DOHH2 (cell line): ENCODE measurements around the gene MIA.

Source experiments
- H3F3A ChIP-seq: fragments of 200-600 bp; sonication (generic), shearing (Covaris generic); 2 replicates; pipeline ENCODE4 v1.6.0; 2016; ENCODE audit warnings: antibody characterized with exemption, mild to moderate bottlenecking; ENCODE audit not compliant: control insufficient read depth, insufficient read depth
- H3K27ac ChIP-seq: fragments of 200-600 bp; sonication (generic); 2 replicates; pipeline ENCODE4 v1.5.1; 2014; ENCODE audit warnings: low read depth, mild to moderate bottlenecking, low read length, moderate library complexity
- H3K27me3 ChIP-seq: fragments of 200-600 bp; sonication (generic); 2 replicates; pipeline ENCODE4 v1.6.1; 2014; ENCODE audit warnings: mild to moderate bottlenecking, low read length, mixed read lengths; ENCODE audit not compliant: control insufficient read depth
- H3K36me3 ChIP-seq: fragments of 200-600 bp; sonication (generic); 2 replicates; pipeline ENCODE4 v1.6.1; 2014; ENCODE audit warnings: mild to moderate bottlenecking, low read length, moderate library complexity, mixed read lengths; ENCODE audit not compliant: control insufficient read depth
- H3K4me1 ChIP-seq: fragments of 200-600 bp; sonication (generic); 2 replicates; pipeline ENCODE4 v1.6.1; 2014; ENCODE audit warnings: mild to moderate bottlenecking, low read length, mixed read lengths; ENCODE audit not compliant: control insufficient read depth
- H3K4me2 ChIP-seq: fragments of 200-600 bp; sonication (generic); 2 replicates; pipeline ENCODE4 v1.6.0; 2014; ENCODE audit warnings: mild to moderate bottlenecking, low read length, moderate library complexity
- H3K4me3 ChIP-seq: fragments of 200-600 bp; sonication (generic); 2 replicates; pipeline ENCODE4 v1.5.1; 2014; ENCODE audit warnings: mild to moderate bottlenecking, low read length, mixed read lengths
- H3K79me2 ChIP-seq: fragments of 200-600 bp; sonication (generic); 2 replicates; pipeline ENCODE4 v1.6.1; 2014; ENCODE audit warnings: mild to moderate bottlenecking, low read length, mixed read lengths; ENCODE audit not compliant: control insufficient read depth
- H3K9me2 ChIP-seq: fragments of 200-600 bp; sonication (generic); replicated peaks from 2 replicates; pipeline ENCODE4 v1.6.1; 2014; ENCODE audit warnings: mild to moderate bottlenecking, low read length, mixed read lengths; ENCODE audit not compliant: control insufficient read depth
- H3K9me3 ChIP-seq: fragments of 200-600 bp; sonication (generic); 2 replicates; pipeline ENCODE4 v1.6.1; 2014; ENCODE audit warnings: antibody characterized with exemption, low read length, mixed read lengths; ENCODE audit not compliant: control insufficient read depth, insufficient read depth
- H4K20me1 ChIP-seq: fragments of 200-600 bp; sonication (generic); 2 replicates; pipeline ENCODE4 v1.6.0; 2014; ENCODE audit warnings: low read depth, mild to moderate bottlenecking, antibody characterized with exemption, low read length, moderate library complexity; ENCODE audit not compliant: control insufficient read depth, insufficient read depth
- CTCF ChIP-seq: fragments of 200-600 bp; sonication (generic); IDR thresholded peaks from one replicate; pipeline ENCODE4 v1.5.1; 2014; ENCODE audit warnings: antibody characterized with exemption, mild to moderate bottlenecking, low read depth, low read length; ENCODE audit not compliant: poor library complexity, severe bottlenecking
- EZH2phosphoT487 ChIP-seq: fragments of 200-600 bp; sonication (generic); IDR thresholded peaks from 2 replicates; pipeline ENCODE4 v1.6.1; 2017; ENCODE audit warnings: borderline replicate concordance, mild to moderate bottlenecking, antibody characterized with exemption, low read length, moderate library complexity, mixed read lengths

The MIA gene

GRCh38 chr19:40740747-40741146, 34.6 kb upstream of the MIA start:
- H3K27ac ChIP-seq: no peak overlapping the region
- no peaks in the 10 kb centered on the region for H3K27me3 ChIP-seq
- H3K4me3 ChIP-seq: no peak overlapping the region
- H3F3A ChIP-seq: no peaks in the 10 kb centered on the region
- no peaks in the 10 kb centered on the region for H3K36me3 ChIP-seq
- H3K9me2 ChIP-seq: no peaks in the 10 kb centered on the region
- H4K20me1 ChIP-seq: no peaks in the 10 kb centered on the region
- no peaks in the 10 kb centered on the region for H3K4me1 ChIP-seq
- H3K9me3 ChIP-seq: no peaks in the 10 kb centered on the region
- TF ChIP-seq EZH2phosphoT487 (no peak), CTCF (no peak)
- no peak overlapping the region for H3K4me2 ChIP-seq
- no peaks in the 10 kb centered on the region for H3K79me2 ChIP-seq

GRCh38 chr19:40741527-40742390, 33.6 kb upstream of the MIA start:
- Histone ChIP-seq H3K9me3 (no peaks in the 10 kb centered on the region), H3K4me1 (no peaks in the 10 kb centered on the region), H4K20me1 (no peaks in the 10 kb centered on the region), H3K9me2 (no peaks in the 10 kb centered on the region), H3K79me2 (no peaks in the 10 kb centered on the region), H3K4me3 (no peak overlapping the region), H3K27me3 (no peaks in the 10 kb centered on the region), H3K27ac (no peak overlapping the region), H3F3A (no peaks in the 10 kb centered on the region), H3K4me2 (no peak overlapping the region), H3K36me3 (no peaks in the 10 kb centered on the region)
- no peak for TF ChIP-seq CTCF
- TF ChIP-seq EZH2phosphoT487: no peak

GRCh38 chr19:40742477-40742876, 32.8 kb upstream of the MIA start:
- no peak overlapping the region for H3K4me3 ChIP-seq
- no peaks in the 10 kb centered on the region for H3K36me3 ChIP-seq
- H3K79me2 ChIP-seq: no peaks in the 10 kb centered on the region
- H3F3A ChIP-seq: no peaks in the 10 kb centered on the region
- H4K20me1 ChIP-seq: no peaks in the 10 kb centered on the region
- H3K27me3 ChIP-seq: no peaks in the 10 kb centered on the region
- H3K4me1 ChIP-seq: no peaks in the 10 kb centered on the region
- no peaks in the 10 kb centered on the region for H3K9me2 ChIP-seq
- no peaks in the 10 kb centered on the region for H3K9me3 ChIP-seq
- H3K4me2 ChIP-seq: no peak overlapping the region
- H3K27ac ChIP-seq: no peak overlapping the region
- TF ChIP-seq CTCF (no peak), EZH2phosphoT487 (no peak)
